H9 (cell line): ENCODE measurements around the gene BZW2. TPM values are rescaled to one million over a fixed set of nuclear protein-coding genes. Genes with fewer than 3 reads are reported as not detected.

Experiments used
- DNase-seq: peaks from one replicate; pipeline ENCODE4 v3.0.0-alpha.2; 2017
- H2AFZ ChIP-seq: one replicate; pipeline ENCODE4 v1.6.1; 2013; ENCODE audit warnings: mild to moderate bottlenecking, low read length, control low read depth, moderate library complexity
- H2AK5ac ChIP-seq: 2 replicates; pipeline ENCODE4 v1.6.1; 2013; ENCODE audit warnings: low read length, control low read depth, mixed read lengths; ENCODE audit not compliant: insufficient read length
- H2BK120ac ChIP-seq: one replicate; pipeline ENCODE4 v1.6.1; 2013; ENCODE audit warnings: low read depth, mild to moderate bottlenecking, low read length, control low read depth, inconsistent platforms; ENCODE audit not compliant: poor library complexity, severe bottlenecking
- H2BK12ac ChIP-seq: 2 replicates; pipeline ENCODE4 v1.6.1; 2013; ENCODE audit warnings: low read length, control low read depth, mixed read lengths, low read depth; ENCODE audit not compliant: insufficient read length
- H2BK15ac ChIP-seq: 2 replicates; pipeline ENCODE4 v1.6.1; 2013; ENCODE audit warnings: low read depth, low read length, control low read depth
- H2BK20ac ChIP-seq: one replicate; pipeline ENCODE4 v1.6.1; 2013; ENCODE audit warnings: low read depth, mild to moderate bottlenecking, low read length, control low read depth, inconsistent platforms; ENCODE audit not compliant: poor library complexity, severe bottlenecking
- H2BK5ac ChIP-seq: 2 replicates; pipeline ENCODE4 v1.6.1; 2013; ENCODE audit warnings: low read length, control low read depth, mixed read lengths; ENCODE audit not compliant: insufficient read length
- H3K14ac ChIP-seq: 2 replicates; pipeline ENCODE4 v1.6.1; 2013; ENCODE audit warnings: low read length, control low read depth; ENCODE audit not compliant: insufficient read depth
- H3K18ac ChIP-seq: 2 replicates; pipeline ENCODE4 v1.6.1; 2013; ENCODE audit warnings: low read depth, mild to moderate bottlenecking, mixed read lengths, low read length, control low read depth; ENCODE audit not compliant: insufficient read length
- H3K23ac ChIP-seq: 2 replicates; pipeline ENCODE4 v1.6.1; 2013; ENCODE audit warnings: low read length, control low read depth, mixed read lengths, low read depth; ENCODE audit not compliant: insufficient read length
- H3K23me2 ChIP-seq: 2 replicates; pipeline ENCODE4 v1.6.1; 2013; ENCODE audit warnings: low read depth, mild to moderate bottlenecking, mixed read lengths, low read length, control low read depth; ENCODE audit not compliant: insufficient read length, poor library complexity, severe bottlenecking
- H3K27ac ChIP-seq: 2 replicates; pipeline ENCODE4 v1.5.1; 2013; ENCODE audit warnings: low read length, control low read depth, mixed read lengths, low read depth; ENCODE audit not compliant: insufficient read length
- H3K27me3 ChIP-seq: 2 replicates; pipeline ENCODE4 v1.6.1; 2013; ENCODE audit warnings: low read length, control low read depth, inconsistent platforms; ENCODE audit not compliant: insufficient read depth
- H3K4ac ChIP-seq: 2 replicates; pipeline ENCODE4 v1.6.1; 2013; ENCODE audit warnings: low read depth, mild to moderate bottlenecking, control low read depth, inconsistent platforms, low read length, moderate library complexity
- H3K4me1 ChIP-seq: 2 replicates; pipeline ENCODE4 v1.6.1; 2013; ENCODE audit warnings: low read length, control low read depth, inconsistent platforms; ENCODE audit not compliant: insufficient read depth
- H3K4me2 ChIP-seq: 2 replicates; pipeline ENCODE4 v1.6.1; 2013; ENCODE audit warnings: low read length, control low read depth, mixed read lengths; ENCODE audit not compliant: insufficient read length, insufficient read depth
- H3K56ac ChIP-seq: 2 replicates; pipeline ENCODE4 v1.6.1; 2013; ENCODE audit warnings: low read depth, mild to moderate bottlenecking, mixed read lengths, low read length, control low read depth; ENCODE audit not compliant: insufficient read length
- H3K79me1 ChIP-seq: 2 replicates; pipeline ENCODE4 v1.6.1; 2013; ENCODE audit warnings: low read depth, mild to moderate bottlenecking, moderate library complexity, low read length, control low read depth, inconsistent platforms; ENCODE audit not compliant: insufficient read depth, poor library complexity, severe bottlenecking
- H3K79me2 ChIP-seq: 2 replicates; pipeline ENCODE4 v1.6.1; 2013; ENCODE audit warnings: low read length, control low read depth, inconsistent platforms; ENCODE audit not compliant: insufficient read depth
- H3K9ac ChIP-seq: 2 replicates; pipeline ENCODE4 v1.6.1; 2013; ENCODE audit warnings: low read length, control low read depth, mixed read lengths; ENCODE audit not compliant: insufficient read length; ENCODE audit errors: extremely low read depth
- H3K9me3 ChIP-seq: one replicate; pipeline ENCODE4 v1.6.1; 2013; ENCODE audit warnings: low read depth, low read length, inconsistent platforms; ENCODE audit not compliant: control insufficient read depth
- H3T11ph ChIP-seq: one replicate; pipeline ENCODE4 v1.6.1; 2013; ENCODE audit warnings: mild to moderate bottlenecking, low read length, control low read depth, inconsistent platforms
- H4K20me1 ChIP-seq: one replicate; pipeline ENCODE4 v1.6.1; 2013; ENCODE audit not compliant: control insufficient read depth, insufficient read length, insufficient read depth
- H4K5ac ChIP-seq: 2 replicates; pipeline ENCODE4 v1.6.1; 2013; ENCODE audit warnings: low read depth, mild to moderate bottlenecking, mixed read lengths, low read length, control low read depth; ENCODE audit not compliant: insufficient read length
- H4K8ac ChIP-seq: replicated peaks from 2 replicates; pipeline ENCODE4 v1.6.1; 2013; ENCODE audit warnings: low read length, control low read depth, mixed read lengths, low read depth; ENCODE audit not compliant: insufficient read length
- H4K91ac ChIP-seq: 2 replicates; pipeline ENCODE4 v1.6.1; 2013; ENCODE audit warnings: low read depth, mild to moderate bottlenecking, moderate library complexity, mixed read lengths, low read length, control low read depth; ENCODE audit not compliant: insufficient read length
- H3K27ac Mint-ChIP-seq, 3 experiments: 2 replicates in 2 of 3; 3 replicates in 1 of 3; pipeline ENCODE4 v1.8.0; 2020 to 2021; ENCODE audit warnings: mixed read lengths in 3 of 3, mild to moderate bottlenecking in 1 of 3, moderate library complexity in 1 of 3
- H3K27me3 Mint-ChIP-seq: 2 replicates; pipeline ENCODE4 v1.8.0; 2021; ENCODE audit warnings: low read depth, mild to moderate bottlenecking, moderate library complexity, mixed read lengths
- H3K36me3 Mint-ChIP-seq, 3 experiments: 2 replicates in 2 of 3; 3 replicates in 1 of 3; pipeline ENCODE4 v1.8.0; 2020 to 2021; ENCODE audit warnings: low read depth in 3 of 3, mixed read lengths in 3 of 3; ENCODE audit not compliant: insufficient read depth in 1 of 3
- H3K4me1 Mint-ChIP-seq, 2 experiments: 2 replicates each; pipeline ENCODE4 v1.8.0; 2020; ENCODE audit warnings: mixed read lengths in 2 of 2
- H3K4me3 Mint-ChIP-seq, 2 experiments: 2 replicates in 1 of 2; 3 replicates in 1 of 2; pipeline ENCODE4 v1.8.0; 2020 to 2021; ENCODE audit warnings: mild to moderate bottlenecking in 2 of 2, mixed read lengths in 2 of 2, moderate library complexity in 1 of 2
- H3K9me3 Mint-ChIP-seq, 2 experiments: 2 replicates in 1 of 2; 3 replicates in 1 of 2; pipeline ENCODE4 v1.8.0; 2020; ENCODE audit warnings: mild to moderate bottlenecking in 2 of 2, mixed read lengths in 2 of 2, moderate library complexity in 1 of 2
- CTCF ChIP-seq: fragments of 200-600 bp; sonication (generic); conservative IDR thresholded peaks from 3 replicates; pipeline ENCODE4 v1.8.0; 2021; ENCODE audit warnings: antibody characterized with exemption, mild to moderate bottlenecking
- WGBS: extraction: QIAGEN DNeasy Blood & Tissue Kit; methylation state at CpG from one replicate; pipeline ENCODE4 v1.1.7; 2013; ENCODE audit warnings: missing lambda C conversion rate, low lambda C conversion rate, mixed read lengths; ENCODE audit not compliant: insufficient read length; ENCODE audit errors: extremely low coverage; 5-methylcytosine and 5-hydroxymethylcytosine counted together
- total RNA-seq: library from RNA; stranded (reverse); gene quantifications from 2 replicates; pipeline ENCODE4 v1.2.1, GENCODE V29; 2021

The BZW2 gene
- total RNA-seq, 1 experiment from 2014 or later = 64.6 TPM

DNA sequence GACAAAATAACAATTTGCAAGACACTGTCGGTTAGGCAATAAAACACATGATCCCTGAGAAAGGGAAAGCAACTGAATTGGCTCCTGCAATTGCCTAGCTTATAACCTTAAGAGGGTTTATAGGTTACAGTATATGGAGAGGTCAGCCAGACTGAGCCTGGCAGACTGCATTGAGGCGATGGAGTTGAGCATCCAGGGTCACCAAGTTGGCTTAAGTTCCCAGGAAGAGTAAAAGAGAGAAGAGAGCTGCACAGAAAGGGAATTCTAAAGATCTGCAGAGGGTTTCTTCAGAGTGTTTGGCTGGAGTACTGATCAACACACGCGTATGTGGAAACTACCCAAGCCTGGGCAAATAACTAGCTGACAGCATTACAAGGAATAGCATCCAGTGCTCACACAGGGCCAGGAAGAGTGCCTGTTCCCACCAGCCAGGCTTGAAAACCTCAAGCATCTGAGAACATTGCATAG, 11.7 kb upstream of the BZW2 start:
- Mint-ChIP-seq H3K4me3 (no peak overlapping the region), H3K4me1 (peaks cover 28 to 30% of the 10 kb centered on the region in 2 experiments), H3K9me3 (no peaks in the 10 kb centered on the region), H3K27me3 (no peaks in the 10 kb centered on the region), H3K27ac (peak overlapping the region in 2 of 3 experiments; percentile 1 to 60; a peak in 3 of 7 replicates), H3K36me3 (no peaks in the 10 kb centered on the region; a peak in 2 of 7 replicates)
- no peaks in the 10 kb centered on the region for H3K79me1 ChIP-seq
- WGBS = no CpG with 5 or more reads among the region's 4 CpGs
- H4K91ac ChIP-seq = no peak overlapping the region
- no peak for DNase-seq
- H3K4me2 ChIP-seq = no peak overlapping the region
- no peaks in the 10 kb centered on the region for H4K20me1 ChIP-seq
- TF ChIP-seq CTCF = no peak
- H3K4me1 ChIP-seq = peaks cover 3% of the 10 kb centered on the region; the same call in 1 of the 2 replicates
- no peak overlapping the region for H4K8ac ChIP-seq
- no peak overlapping the region for H3K23ac ChIP-seq
- no peak overlapping the region for H2BK120ac ChIP-seq
- H3K4ac ChIP-seq = no peak overlapping the region
- no peak overlapping the region for H3T11ph ChIP-seq
- no peaks in the 10 kb centered on the region for H3K79me2 ChIP-seq
- H2BK12ac ChIP-seq = no peak overlapping the region
- H4K5ac ChIP-seq = no peak overlapping the region
- no peak overlapping the region for H3K18ac ChIP-seq
- no peak overlapping the region for H2AFZ ChIP-seq
- H3K23me2 ChIP-seq = no peaks in the 10 kb centered on the region
- H3K27ac ChIP-seq = no peak overlapping the region
- no peaks in the 10 kb centered on the region for H3K9me3 ChIP-seq
- H2BK20ac ChIP-seq = no peak overlapping the region
- no peak overlapping the region for H3K14ac ChIP-seq
- H3K9ac ChIP-seq = no peak overlapping the region
- H3K27me3 ChIP-seq = no peaks in the 10 kb centered on the region
- no peak overlapping the region for H2BK5ac ChIP-seq
- no peak overlapping the region for H3K56ac ChIP-seq
- no peak overlapping the region for H2AK5ac ChIP-seq
- no peak overlapping the region for H2BK15ac ChIP-seq
